GM19395 (cell line): Measurements from ENCODE around the gene REST.

Source experiments
- ATAC-seq: cut with Tn5 transposase; IDR thresholded peaks from one replicate; pipeline ENCODE4 v1.9.1; 2021; ENCODE audit warnings: mild to moderate bottlenecking, moderate library complexity; ENCODE audit not compliant: unreplicated experiment

The REST gene

GRCh38 chr4:56976837-56977320, 69.2 kb downstream of the REST start:
- peak; percentile 25 for ATAC-seq

DNA sequence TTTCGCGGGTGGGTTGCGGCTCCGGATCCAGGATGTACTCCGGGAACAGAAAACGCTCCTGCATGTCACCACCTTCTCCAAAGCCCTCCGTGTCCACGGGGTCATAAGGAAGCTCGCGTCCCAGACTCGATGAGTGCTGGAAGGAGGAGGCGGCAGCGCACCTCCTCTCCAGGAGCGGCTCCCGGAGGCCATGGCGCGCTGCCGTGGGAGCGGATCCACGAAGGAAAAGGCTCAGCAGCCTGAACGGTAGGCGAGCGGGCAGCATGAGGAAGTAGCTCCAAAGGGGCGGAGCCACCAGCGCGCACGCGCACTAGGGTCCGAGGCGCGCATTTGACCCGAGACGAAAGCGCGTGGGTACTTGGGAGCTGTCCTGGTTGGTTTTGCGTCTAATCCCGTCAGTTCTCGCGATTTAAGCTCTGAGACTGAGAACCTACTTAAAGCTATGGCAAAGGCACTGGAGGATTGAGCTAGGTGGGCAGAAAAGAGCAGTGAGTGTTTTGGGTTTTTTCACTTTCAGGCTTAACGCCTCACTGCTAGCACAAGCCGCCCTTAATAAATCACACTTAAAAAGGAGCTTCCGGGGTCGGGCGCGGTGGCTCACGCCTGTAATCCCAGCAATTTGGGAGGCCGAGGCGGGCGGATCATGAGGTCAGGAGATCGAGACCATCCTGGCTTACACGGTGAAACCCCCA, 69.8 kb downstream of the REST start, which contains the start of gene NOA1:
Gene NOA1 (minus strand): TSS at position 286 of the 692 bp plus-strand sequence. CDS start 21 bp downstream, at position 265.
- ATAC-seq, result peak; percentile 88

GRCh38 chr4:56978750-56979303, 71.1 kb downstream of the REST start, which contains the start of gene POLR2B:
Gene POLR2B, plus strand, starts transcription at chr4:56978896. Its CDS starts 90 bp downstream, at chr4:56978986.
- ATAC-seq, result peak; percentile 58

DNA sequence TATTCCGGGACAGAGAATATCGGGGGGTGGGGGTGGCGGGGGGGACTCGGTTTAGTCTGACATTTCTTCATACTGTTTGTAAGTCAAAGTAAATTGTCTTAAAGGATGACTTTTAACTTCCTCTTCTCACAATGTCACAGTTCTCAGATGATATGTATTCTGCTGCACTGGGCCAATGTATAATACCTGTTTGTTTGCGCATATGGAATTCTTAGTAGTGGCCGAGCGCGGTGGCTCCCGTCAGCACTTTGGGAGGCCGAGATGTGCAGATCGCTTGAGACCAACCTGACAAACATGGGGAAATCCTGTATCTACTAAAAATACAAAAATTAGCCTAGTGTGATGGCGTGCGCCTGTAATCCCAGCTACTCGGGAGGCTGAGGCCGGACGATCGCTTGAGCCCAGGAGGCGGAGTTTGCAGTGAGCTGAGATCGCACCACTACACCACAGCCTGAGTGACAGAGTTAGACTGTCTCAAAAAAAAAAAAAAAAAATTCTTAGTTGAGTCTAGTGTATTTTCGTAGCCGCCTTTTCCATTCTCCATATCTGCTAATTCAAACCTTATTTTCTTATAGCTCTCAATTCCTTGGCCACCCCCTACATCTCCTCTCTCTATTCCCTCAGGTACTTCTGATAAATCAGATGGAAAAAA, 71.8 kb downstream of the REST start:
- ATAC-seq, result no peak

DNA sequence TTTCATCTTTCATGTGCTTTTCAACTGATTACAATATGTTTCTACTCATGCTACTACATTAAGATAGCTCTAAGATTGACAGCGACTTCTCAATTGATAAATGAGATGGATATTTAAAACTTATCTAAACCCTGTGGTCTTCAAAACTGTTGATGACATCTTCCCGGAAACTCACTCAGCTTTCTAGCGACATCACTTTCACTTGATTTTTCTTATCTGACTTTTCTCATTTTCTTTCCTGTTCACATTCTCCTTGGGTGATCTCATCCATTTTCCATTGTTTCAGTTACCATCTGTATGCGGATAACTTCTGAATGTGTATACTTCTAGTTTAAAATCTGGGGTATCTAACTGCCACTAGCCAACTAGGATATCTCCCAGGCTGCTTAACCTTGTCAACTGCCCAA, 74.1 kb downstream of the REST start:
- ATAC-seq, result no peak

DNA sequence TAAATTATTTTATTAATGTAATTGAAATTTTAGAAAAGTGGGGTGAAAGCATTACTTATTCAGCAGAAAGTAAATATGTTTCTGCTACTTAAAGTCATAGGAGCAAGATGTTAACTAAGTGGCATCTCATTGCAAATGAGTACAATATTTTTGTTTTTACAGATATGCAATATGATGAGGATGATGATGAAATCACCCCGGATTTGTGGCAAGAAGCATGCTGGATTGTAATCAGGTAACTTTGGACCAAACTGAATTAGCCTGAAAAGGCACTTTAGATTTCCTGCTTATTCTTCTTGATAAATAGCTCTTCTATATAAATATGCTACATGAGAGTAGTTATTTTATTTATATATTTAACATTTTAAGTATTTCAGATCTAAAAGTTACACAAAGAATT, 78.5 kb downstream of the REST start:
- ATAC-seq, result no peak

DNA sequence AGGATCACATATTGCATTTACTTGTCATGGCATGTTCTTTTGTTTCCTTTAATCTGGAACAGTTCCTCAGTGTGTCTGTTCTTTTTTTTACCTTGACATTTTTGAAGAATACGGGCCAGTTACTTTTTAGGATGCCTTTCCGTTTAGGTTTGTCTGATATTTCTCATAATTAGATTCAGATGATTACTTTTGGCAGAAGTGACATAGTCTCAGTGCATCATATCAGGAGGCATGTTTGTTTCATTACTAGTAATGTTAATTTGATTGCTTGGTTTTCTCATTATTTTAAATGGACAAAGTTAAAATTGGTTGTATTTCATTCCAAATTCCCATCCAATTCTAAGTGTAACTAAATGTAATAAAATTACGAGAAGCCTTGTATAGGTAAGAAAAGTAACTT, 79.3 kb downstream of the REST start:
- no peak for ATAC-seq

DNA sequence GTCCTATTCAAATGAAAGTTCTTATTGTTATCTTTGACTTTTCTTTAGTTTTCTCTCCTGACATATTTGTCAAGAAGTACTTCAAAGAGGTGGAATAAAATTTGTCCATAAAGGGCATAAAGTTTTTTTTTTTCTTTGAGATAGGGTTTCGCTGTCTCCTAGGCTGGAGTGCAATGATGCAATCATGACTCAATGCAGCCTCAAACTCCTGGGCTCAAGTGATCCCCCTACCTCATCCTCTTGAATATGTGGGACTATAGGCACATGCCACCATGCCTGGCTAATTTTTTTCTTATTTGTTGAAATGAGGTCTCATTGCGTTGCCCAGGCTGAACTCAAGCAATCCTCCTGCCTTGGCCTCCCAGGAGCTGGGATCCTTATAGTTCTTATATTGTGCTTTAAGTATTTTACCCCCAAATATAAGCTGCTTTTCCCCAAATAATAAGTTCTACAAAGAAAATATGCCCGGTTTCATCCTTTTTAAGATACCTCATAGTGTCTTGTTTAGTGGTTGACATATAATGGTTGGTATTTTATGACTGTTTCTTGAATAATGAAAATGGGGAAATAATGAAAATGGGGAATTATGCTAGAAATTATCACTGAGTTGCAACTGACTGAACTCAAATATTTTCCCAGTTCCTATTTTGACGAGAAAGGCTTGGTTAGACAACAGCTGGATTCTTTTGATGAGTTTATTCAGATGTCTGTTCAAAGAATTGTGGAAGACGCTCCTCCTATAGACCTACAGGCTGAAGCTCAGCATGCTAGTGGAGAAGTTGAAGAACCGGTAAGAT, 82.6 kb downstream of the REST start:
- no peak for ATAC-seq

GRCh38 chr4:56995525-56995924, 87.8 kb downstream of the REST start:
- ATAC-seq, result no peak

GRCh38 chr4:56999751-57000150, 92.1 kb downstream of the REST start:
- ATAC-seq, result no peak

GRCh38 chr4:57013543-57014120, 105.9 kb downstream of the REST start:
- ATAC-seq, result no peak
